ENCODE measurements around the gene SLC25A22. TPM values are rescaled to one million over a fixed set of nuclear protein-coding genes. Genes with fewer than 3 reads are reported as not detected.

Gene SLC25A22
- 5.1 and 11.1 TPM in 2 replicates for total RNA-seq (2014; rRNA removed; shearing (Covaris generic))

- H3K9me3 ChIP-seq (replicated peaks), result no peaks in the 10 kb centered on the region
- H3K27ac ChIP-seq, result peak within 1 kb of the TSS; percentile 40
- peak within 1 kb of the TSS; percentile 57 for H3K4me3 ChIP-seq
- DNase-seq (ENCODE audit: low read depth in 1 of 2, low spot score in 2 of 2), result peak in 1 of 2 experiments; percentile 58
- no peaks in the 10 kb centered on the region for H3K36me3 ChIP-seq
- H3K27me3 ChIP-seq (replicated peaks), result no peaks in the 10 kb centered on the region
- peaks cover 27% of the 10 kb centered on the region for H3K4me1 ChIP-seq (replicated peaks)
Observed at GRCh38 chr11:798093-798713, at the start of gene SLC25A22. TSS of gene SLC25A22 (minus strand) at chr11:798281. CDS start at chr11:795006, 3,275 bp downstream.

DNA sequence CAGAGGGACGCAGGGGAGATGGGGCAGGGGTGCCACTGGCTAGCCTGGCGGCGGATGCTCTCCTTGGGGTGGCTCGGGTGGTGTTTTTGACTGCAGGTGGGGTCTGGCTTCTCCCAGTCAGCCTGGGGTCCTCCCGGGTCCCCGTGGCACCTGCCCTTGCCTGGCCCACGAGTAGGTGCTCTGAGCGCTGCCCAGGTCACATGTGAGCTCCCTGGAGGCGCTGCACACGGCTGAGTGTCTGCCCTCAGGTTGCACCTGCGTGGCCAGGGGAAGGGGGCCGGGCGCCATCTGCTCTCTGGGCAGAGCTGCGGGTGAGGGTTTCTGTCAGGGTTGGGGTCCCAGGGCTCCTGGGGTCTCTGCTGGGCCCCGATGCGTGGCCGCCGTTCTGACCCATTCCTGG, 49.8 kb upstream of the SLC25A22 start:
- Histone ChIP-seq H3K27me3 (replicated peaks) (no peaks in the 10 kb centered on the region), H3K9me3 (replicated peaks) (no peaks in the 10 kb centered on the region), H3K36me3 (peaks cover 6% of the 10 kb centered on the region; the same call in 1 of the 2 replicates), H3K4me1 (replicated peaks) (peaks cover 27% of the 10 kb centered on the region), H3K4me3 (no peak overlapping the region), H3K27ac (no peak overlapping the region)
- DNase-seq (ENCODE audit: low read depth in 1 of 2, low spot score in 2 of 2), result no peak

GRCh38 chr11:846496-847098, 48.5 kb upstream of the SLC25A22 start:
- Histone ChIP-seq H3K27me3 (replicated peaks) (no peaks in the 10 kb centered on the region), H3K4me1 (replicated peaks) (peaks cover 27% of the 10 kb centered on the region), H3K9me3 (replicated peaks) (no peaks in the 10 kb centered on the region), H3K36me3 (peaks cover 15% of the 10 kb centered on the region), H3K4me3 (no peak overlapping the region), H3K27ac (no peak overlapping the region)
- DNase-seq (ENCODE audit: low read depth in 1 of 2, low spot score in 2 of 2), result no peak

DNA sequence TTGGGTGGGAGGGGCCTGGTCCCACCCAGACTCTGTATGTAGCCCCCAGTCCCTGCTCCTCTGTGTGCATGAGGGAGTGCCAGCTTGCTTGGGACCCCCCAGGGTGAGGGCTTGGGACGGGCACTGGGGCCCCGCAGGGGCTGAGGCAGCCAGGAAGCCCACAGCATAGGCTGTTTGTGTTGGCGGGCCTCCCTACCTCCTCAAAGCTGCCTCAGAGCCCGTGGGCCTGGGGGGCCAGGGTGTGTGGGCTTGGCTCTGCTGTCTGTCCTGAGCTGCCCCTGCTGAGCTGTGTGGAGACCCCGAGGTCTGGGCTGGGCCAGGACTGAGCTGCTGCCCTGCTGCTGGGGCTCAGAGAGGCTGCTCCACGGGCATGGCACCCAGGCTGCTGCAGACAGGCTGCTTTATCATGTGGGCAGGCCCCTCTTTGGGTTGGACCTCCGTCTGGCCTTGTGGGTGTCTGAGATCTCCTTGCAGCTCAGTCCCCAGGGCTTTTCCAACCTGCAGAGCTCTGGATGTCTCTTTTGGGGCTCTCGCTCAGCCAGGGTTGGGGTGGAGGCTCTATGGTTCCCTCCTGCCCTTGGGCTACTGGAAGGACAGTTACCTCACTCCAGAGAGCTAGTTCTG, 47.9 kb upstream of the SLC25A22 start:
- Histone ChIP-seq H3K4me3 (no peak overlapping the region), H3K9me3 (replicated peaks) (no peaks in the 10 kb centered on the region), H3K36me3 (peaks cover 21% of the 10 kb centered on the region), H3K27ac (no peak overlapping the region), H3K27me3 (replicated peaks) (no peaks in the 10 kb centered on the region), H3K4me1 (replicated peaks) (peaks cover 31% of the 10 kb centered on the region)
- DNase-seq (ENCODE audit: low read depth in 1 of 2, low spot score in 2 of 2), result peak; percentile 28 to 52

DNA sequence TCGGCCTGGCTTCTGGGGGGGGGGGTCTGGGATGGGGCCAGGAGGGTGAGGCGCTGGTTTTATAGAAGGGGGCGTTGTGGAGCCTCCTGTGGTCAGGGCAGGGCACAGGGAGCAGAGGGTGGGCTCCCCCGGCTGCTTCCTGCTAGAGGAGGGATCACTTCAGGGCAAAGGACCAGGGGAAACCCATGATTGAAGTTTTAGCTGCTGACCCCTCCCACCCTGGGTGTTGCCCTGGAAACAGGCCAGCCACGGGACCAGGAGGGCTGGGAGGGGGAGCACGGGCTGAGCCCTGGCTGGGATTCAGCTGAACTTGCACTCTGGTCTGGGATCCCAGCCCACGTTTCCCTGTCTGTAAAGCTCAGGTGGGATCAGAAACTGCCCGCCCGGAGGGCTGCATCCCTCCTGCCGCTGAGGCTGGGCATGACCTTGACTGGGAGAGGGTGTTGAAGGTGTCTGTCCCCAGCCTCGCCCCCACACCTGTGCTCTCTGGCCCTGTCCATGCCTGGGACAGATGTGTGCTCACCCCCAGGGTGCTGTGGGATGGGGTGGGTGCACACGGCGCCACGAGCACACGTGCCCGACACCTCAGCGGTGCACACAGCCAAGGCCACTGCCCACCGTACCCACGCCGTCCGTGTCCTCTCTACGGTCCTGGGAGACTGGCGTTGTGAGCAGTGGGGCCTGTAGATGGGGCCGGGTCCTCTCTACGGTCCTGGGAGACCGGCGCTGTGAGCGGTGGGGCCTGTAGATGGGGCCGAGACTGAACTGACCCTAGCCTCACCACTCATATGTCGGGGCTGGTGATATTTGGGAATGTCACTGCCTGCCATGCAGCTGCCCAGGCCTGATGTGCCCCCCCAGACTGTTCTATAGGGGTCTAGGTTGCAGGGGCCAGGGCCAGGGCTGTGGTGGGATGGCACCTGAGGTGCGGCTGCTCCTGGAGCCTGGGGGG, 46.9 kb upstream of the SLC25A22 start:
- Histone ChIP-seq H3K4me1 (replicated peaks) (peaks cover 35% of the 10 kb centered on the region), H3K4me3 (peak overlapping the region; percentile 95), H3K9me3 (replicated peaks) (no peaks in the 10 kb centered on the region), H3K36me3 (peaks cover 27% of the 10 kb centered on the region), H3K27me3 (replicated peaks) (no peaks in the 10 kb centered on the region), H3K27ac (peak overlapping the region; percentile 100)
- DNase-seq (ENCODE audit: low read depth in 1 of 2, low spot score in 2 of 2), result peak; percentile 78 to 86

DNA sequence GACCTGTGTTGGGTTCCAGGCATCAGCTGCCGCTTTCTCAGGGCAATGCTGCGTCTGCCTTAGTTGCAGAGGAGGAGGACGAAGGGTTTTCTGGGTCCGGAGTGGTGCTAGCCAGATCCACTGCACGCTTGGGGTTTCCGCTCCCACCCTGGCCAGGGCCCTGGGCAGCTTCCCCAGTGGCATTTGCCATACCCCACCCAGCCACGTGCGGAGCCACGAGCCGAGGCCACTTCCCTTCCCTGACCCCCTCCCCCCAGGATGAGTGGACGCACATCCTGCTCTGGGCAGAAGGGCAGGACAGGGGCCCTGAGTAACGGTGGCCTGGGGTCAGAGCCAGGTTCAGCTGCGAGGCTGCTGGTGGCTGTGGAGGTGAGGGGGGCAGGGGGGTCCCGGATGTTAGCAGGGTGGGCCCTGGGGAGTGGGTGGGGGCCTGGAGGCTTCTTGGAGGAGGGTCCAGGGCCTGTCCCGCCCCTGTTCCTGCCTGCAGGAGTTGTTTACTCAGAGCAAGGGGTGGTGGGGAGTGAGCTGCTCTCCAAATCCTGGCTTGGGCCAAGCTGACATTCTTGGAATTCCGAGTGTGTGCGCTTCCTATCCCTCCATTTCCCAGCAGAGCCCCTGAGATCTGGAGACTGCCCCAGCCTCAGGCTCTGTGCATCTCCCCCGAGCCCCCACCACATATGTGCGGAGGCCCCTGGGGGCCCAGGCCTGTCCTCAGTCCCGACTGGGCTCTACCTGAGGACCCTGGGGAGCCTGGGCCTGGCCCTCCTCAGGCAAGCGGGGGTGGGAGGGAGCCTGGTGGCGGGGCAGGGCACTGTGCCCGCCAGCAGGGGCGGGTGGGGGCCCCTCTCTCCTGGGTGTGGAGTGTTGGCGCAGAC, 46.0 kb upstream of the SLC25A22 start:
- no peaks in the 10 kb centered on the region for H3K27me3 ChIP-seq (replicated peaks)
- no peaks in the 10 kb centered on the region for H3K9me3 ChIP-seq (replicated peaks)
- peak overlapping the region; percentile 100 for H3K27ac ChIP-seq
- H3K4me3 ChIP-seq, result peak overlapping the region; percentile 95
- H3K4me1 ChIP-seq (replicated peaks), result peaks cover 35% of the 10 kb centered on the region
- peaks cover 37% of the 10 kb centered on the region for H3K36me3 ChIP-seq
- peak; percentile 81 to 92 for DNase-seq (ENCODE audit: low read depth in 1 of 2, low spot score in 2 of 2)

GRCh38 chr11:843086-843734, 45.1 kb upstream of the SLC25A22 start:
- Histone ChIP-seq H3K4me1 (replicated peaks) (peaks cover 35% of the 10 kb centered on the region), H3K27ac (peak overlapping the region; percentile 100), H3K27me3 (replicated peaks) (no peaks in the 10 kb centered on the region), H3K9me3 (replicated peaks) (no peaks in the 10 kb centered on the region), H3K4me3 (peak overlapping the region; percentile 95), H3K36me3 (peaks cover 42% of the 10 kb centered on the region)
- DNase-seq (ENCODE audit: low read depth in 1 of 2, low spot score in 2 of 2), result peak in 1 of 2 experiments; percentile 25

DNA sequence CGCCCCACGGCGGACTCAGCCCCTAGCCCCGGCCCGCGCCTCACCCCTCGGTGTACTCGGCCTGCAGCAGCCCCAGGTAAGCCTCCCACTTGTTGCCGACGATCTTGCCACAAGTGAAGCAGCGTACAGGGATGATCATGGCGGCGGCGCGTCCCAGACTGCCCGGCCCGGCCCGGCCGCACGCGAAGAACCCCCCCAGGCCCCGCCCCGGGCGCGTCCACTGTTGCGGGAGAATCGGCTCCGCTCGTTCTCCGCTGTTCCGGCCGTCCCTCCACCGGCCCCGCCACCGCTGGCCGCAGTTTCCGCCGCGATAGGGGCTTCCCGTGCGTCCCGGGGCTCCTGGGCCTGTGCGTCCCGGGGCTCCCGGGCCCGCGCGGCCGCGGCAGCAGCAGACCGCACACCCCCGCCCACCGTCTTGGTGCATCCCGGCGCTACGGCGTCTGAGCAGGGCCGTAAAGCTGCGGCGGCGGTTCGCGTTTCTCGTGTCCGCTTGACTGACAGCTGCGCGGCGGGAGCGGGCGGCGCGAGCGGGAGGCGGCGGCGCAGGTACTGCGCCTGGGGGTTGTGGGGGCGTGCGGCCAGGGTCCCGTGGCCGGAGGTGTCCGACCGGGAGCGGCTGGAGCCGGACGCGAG, 44.4 kb upstream of the SLC25A22 start, which contains the start of the genes POLR2L and TSPAN4:
Gene POLR2L, minus strand, starts transcription at position 160 of the 633 bp plus-strand sequence. Its CDS starts 21 bp downstream, at position 139.
Gene TSPAN4, plus strand, starts transcription at position 483 of the 633 bp plus-strand sequence. CDS start 7,453 bp downstream, outside the sequence.
- Histone ChIP-seq H3K4me3 (peak within 1 kb of the TSS; percentile 95), H3K9me3 (replicated peaks) (no peaks in the 10 kb centered on the region), H3K27ac (peak within 1 kb of the TSS; percentile 100), H3K36me3 (peaks cover 48% of the 10 kb centered on the region), H3K27me3 (replicated peaks) (no peaks in the 10 kb centered on the region), H3K4me1 (replicated peaks) (peaks cover 38% of the 10 kb centered on the region)
- peak; percentile 80 to 82 for DNase-seq (ENCODE audit: low read depth in 1 of 2, low spot score in 2 of 2)

- Histone ChIP-seq H3K9me3 (replicated peaks) (no peaks in the 10 kb centered on the region), H3K27me3 (replicated peaks) (no peaks in the 10 kb centered on the region), H3K27ac (peak overlapping the region; percentile 100), H3K36me3 (peaks cover 53% of the 10 kb centered on the region), H3K4me3 (peak overlapping the region; percentile 95), H3K4me1 (replicated peaks) (peaks cover 38% of the 10 kb centered on the region)
- DNase-seq (ENCODE audit: low read depth in 1 of 2, low spot score in 2 of 2), result peak in 1 of 2 experiments; percentile 25
Observed at GRCh38 chr11:841981-842369, 43.9 kb upstream of the SLC25A22 start.

DNA sequence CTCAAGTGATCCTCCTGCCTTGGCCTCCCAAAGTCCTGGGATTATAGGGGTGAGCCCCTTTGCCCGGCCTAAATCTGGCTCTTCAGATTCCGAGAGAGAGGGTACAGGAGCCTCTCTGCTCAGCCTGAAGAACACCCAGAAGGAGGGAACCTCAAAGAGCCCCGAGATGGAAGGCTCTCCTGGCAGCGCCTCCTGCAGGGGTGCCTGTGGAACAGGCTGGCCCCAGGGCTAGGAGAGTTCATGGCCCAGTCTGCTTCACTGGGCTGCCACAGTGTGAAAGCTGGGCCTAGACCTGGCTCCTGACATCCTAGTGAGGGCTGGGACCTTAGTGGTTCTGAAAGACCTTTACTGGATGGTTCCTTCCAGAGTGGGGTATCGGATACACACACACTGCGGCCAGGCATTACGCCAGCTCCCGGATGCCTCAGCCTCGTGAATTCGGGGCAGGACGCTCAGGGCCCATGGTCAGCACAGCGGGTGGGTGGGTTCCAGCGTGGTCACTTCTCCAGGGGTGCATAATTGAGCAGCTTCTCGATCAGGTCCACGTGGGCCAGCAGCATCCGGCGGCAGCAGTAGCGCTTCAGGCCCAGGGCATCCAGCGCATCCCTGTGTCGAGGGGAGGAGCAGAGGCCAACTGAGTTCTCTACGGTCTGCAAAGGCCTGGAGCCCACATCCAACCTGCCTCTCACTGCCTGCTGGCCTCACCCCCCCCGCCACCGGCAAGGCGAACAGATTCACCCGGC, 42.0 kb upstream of the SLC25A22 start:
- H3K27me3 ChIP-seq (replicated peaks), result no peaks in the 10 kb centered on the region
- peaks cover 62% of the 10 kb centered on the region for H3K36me3 ChIP-seq
- no peaks in the 10 kb centered on the region for H3K9me3 ChIP-seq (replicated peaks)
- no peak overlapping the region for H3K27ac ChIP-seq
- DNase-seq (ENCODE audit: low read depth in 1 of 2, low spot score in 2 of 2), result no peak
- peaks cover 26% of the 10 kb centered on the region for H3K4me1 ChIP-seq (replicated peaks)
- no peak overlapping the region for H3K4me3 ChIP-seq

DNA sequence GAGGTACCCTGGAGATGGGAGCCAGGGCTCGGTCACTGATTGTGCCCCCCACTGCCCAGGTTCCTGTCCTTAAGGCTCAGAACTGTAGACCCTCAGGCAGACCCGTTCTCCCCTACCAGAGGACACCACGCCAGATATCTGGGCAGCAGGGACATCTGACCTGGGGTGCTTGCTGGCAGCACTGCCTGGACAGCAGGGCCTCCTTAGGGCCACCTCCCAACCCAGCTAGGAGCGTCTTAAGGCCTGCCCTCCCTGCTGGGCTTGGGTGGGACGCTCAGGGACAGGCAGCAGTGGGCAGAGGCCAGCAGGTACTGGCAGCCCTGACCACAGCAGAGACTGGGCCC, 41.2 kb upstream of the SLC25A22 start:
- Histone ChIP-seq H3K4me3 (no peak overlapping the region), H3K36me3 (peaks cover 62% of the 10 kb centered on the region), H3K4me1 (replicated peaks) (peaks cover 28% of the 10 kb centered on the region), H3K27me3 (replicated peaks) (no peaks in the 10 kb centered on the region), H3K27ac (no peak overlapping the region), H3K9me3 (replicated peaks) (no peaks in the 10 kb centered on the region)
- no peak for DNase-seq (ENCODE audit: low read depth in 1 of 2, low spot score in 2 of 2)
